Breast epithelium (tissue), 3 donors: ENCODE results near the gene PKDCC.

Source experiments
- CTCF ChIP-seq, 3 donors: fragments of 450-650 bp; IDR thresholded peaks; one replicate each; pipeline ENCODE4 v1.5.1; 2016 to 2017; ENCODE audit warnings: antibody characterized with exemption in 3 of 3, mild to moderate bottlenecking in 3 of 3, moderate library complexity in 3 of 3
- POLR2AphosphoS5 ChIP-seq, 3 donors: sonication (generic); formaldehyde crosslinking; IDR thresholded peaks; one replicate each; pipeline ENCODE4 v1.6.1; 2017; ENCODE audit warnings: antibody characterized with exemption in 3 of 3

- TF ChIP-seq CTCF (IDR thresholded peaks at IDR 0.05) (no peak), POLR2AphosphoS5 (IDR thresholded peaks at IDR 0.05) (peak; percentile 32 to 65 (median 33))
These were observed 54.3 kb downstream of the PKDCC start for GRCh38 chr2:42102024-42102590.
